ENCODE results near the gene PLA2G4D.

PLA2G4D gene

DNA sequence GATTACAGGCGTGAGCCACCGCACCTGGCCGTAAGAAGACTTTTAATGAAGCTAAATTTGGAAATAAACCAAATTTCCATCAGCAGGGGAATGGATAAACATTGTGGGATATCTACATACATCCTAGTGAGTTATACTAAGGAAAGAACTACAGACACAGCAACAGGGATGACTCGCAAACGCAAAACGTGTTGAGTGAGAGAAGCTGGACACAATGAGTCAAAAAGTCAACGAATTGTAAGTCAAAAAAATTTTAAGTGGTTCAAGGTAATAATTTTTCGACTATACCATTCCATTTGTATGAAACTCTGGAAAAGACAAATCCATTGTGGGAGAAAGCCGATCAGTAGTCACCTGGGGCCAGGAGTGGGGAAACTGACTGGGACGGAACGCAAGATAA lies 42.2 kb upstream of the PLA2G4D start:
- Histone ChIP-seq H3K36me3 (ENCODE audit: low read length) (no peaks in the 10 kb centered on the region), H3K27ac (ENCODE audit: low read depth, low read length) (no peak overlapping the region), H3K4me3 (ENCODE audit: insufficient read depth, low read length, poor library complexity, severe bottlenecking) (no peak overlapping the region), H3K9me2 (replicated peaks; ENCODE audit: insufficient read depth, low read length) (no peaks in the 10 kb centered on the region), H3K79me2 (ENCODE audit: insufficient read depth, low read length) (no peaks in the 10 kb centered on the region), H3K9me3 (ENCODE audit: insufficient read depth, low read length) (no peaks in the 10 kb centered on the region), H4K20me1 (ENCODE audit: low read depth, low read length) (no peaks in the 10 kb centered on the region), H2AFZ (ENCODE audit: low read depth, low read length, severe bottlenecking) (no peak overlapping the region), H3K4me2 (ENCODE audit: low read depth, low read length, poor library complexity, severe bottlenecking) (no peak overlapping the region), H3K9ac (ENCODE audit: low read length) (no peak overlapping the region), H3K27me3 (ENCODE audit: low read length) (no peaks in the 10 kb centered on the region), H3F3A (ENCODE audit: insufficient read depth) (no peaks in the 10 kb centered on the region)
- TF ChIP-seq CTCF (IDR thresholded peaks at IDR 0.05; ENCODE audit: insufficient read depth, low read length, poor library complexity, severe bottlenecking): no peak
- no peak for TF ChIP-seq EZH2phosphoT487 (conservative IDR thresholded peaks at IDR 0.05; ENCODE audit: low read length)

GRCh38 chr15:42135351-42135750 lies 41.0 kb upstream of the PLA2G4D start:
- Histone ChIP-seq H3K36me3 (ENCODE audit: low read length) (no peaks in the 10 kb centered on the region), H2AFZ (ENCODE audit: low read depth, low read length, severe bottlenecking) (no peak overlapping the region), H3K27ac (ENCODE audit: low read depth, low read length) (no peak overlapping the region), H4K20me1 (ENCODE audit: low read depth, low read length) (no peaks in the 10 kb centered on the region), H3K9me3 (ENCODE audit: insufficient read depth, low read length) (no peaks in the 10 kb centered on the region), H3K4me3 (ENCODE audit: insufficient read depth, low read length, poor library complexity, severe bottlenecking) (no peak overlapping the region), H3K9ac (ENCODE audit: low read length) (no peak overlapping the region), H3K27me3 (ENCODE audit: low read length) (no peaks in the 10 kb centered on the region), H3F3A (ENCODE audit: insufficient read depth) (no peaks in the 10 kb centered on the region), H3K4me2 (ENCODE audit: low read depth, low read length, poor library complexity, severe bottlenecking) (no peak overlapping the region), H3K79me2 (ENCODE audit: insufficient read depth, low read length) (no peaks in the 10 kb centered on the region), H3K9me2 (replicated peaks; ENCODE audit: insufficient read depth, low read length) (no peaks in the 10 kb centered on the region)
- TF ChIP-seq EZH2phosphoT487 (conservative IDR thresholded peaks at IDR 0.05; ENCODE audit: low read length) (no peak), CTCF (IDR thresholded peaks at IDR 0.05; ENCODE audit: insufficient read depth, low read length, poor library complexity, severe bottlenecking) (no peak)

- Histone ChIP-seq H3K9ac (ENCODE audit: low read length) (no peak overlapping the region), H3K27ac (ENCODE audit: low read depth, low read length) (no peak overlapping the region), H3K79me2 (ENCODE audit: insufficient read depth, low read length) (no peaks in the 10 kb centered on the region), H3K27me3 (ENCODE audit: low read length) (no peaks in the 10 kb centered on the region), H4K20me1 (ENCODE audit: low read depth, low read length) (no peaks in the 10 kb centered on the region), H3K4me3 (ENCODE audit: insufficient read depth, low read length, poor library complexity, severe bottlenecking) (no peak overlapping the region), H3K36me3 (ENCODE audit: low read length) (no peaks in the 10 kb centered on the region), H3K9me2 (replicated peaks; ENCODE audit: insufficient read depth, low read length) (no peaks in the 10 kb centered on the region), H3F3A (ENCODE audit: insufficient read depth) (no peaks in the 10 kb centered on the region), H2AFZ (ENCODE audit: low read depth, low read length, severe bottlenecking) (no peak overlapping the region), H3K9me3 (ENCODE audit: insufficient read depth, low read length) (no peaks in the 10 kb centered on the region), H3K4me2 (ENCODE audit: low read depth, low read length, poor library complexity, severe bottlenecking) (no peak overlapping the region)
- TF ChIP-seq CTCF (IDR thresholded peaks at IDR 0.05; ENCODE audit: insufficient read depth, low read length, poor library complexity, severe bottlenecking): no peak
- no peak for TF ChIP-seq EZH2phosphoT487 (conservative IDR thresholded peaks at IDR 0.05; ENCODE audit: low read length)
These were observed 40.4 kb upstream of the PLA2G4D start for GRCh38 chr15:42134617-42135245.
